Right atrium auricular region (tissue), 2 donors: ENCODE data around the gene SLBP. TPM values are rescaled to one million over a fixed set of nuclear protein-coding genes. Genes with fewer than 3 reads are reported as not detected.
A peak's percentile ranks its signal among the peaks of the same experiment; 100 is the strongest.

Source experiments
- DNase-seq: peaks from one replicate; pipeline ENCODE4 v3.0.0-alpha.2; 2019; ENCODE audit warnings: low spot score
- H3K27ac ChIP-seq, 2 donors: fragments of 200-600 bp; sonication (generic); 1 replicate in 1 of 2; 2 replicates in 1 of 2; pipeline ENCODE4 v1.5.1; 2016 to 2019
- H3K27me3 ChIP-seq, 2 donors: fragments of 200-600 bp; sonication (generic); one replicate each; pipeline versions ENCODE4 v1.5.1 to v1.6.0; 2017 to 2019
- H3K36me3 ChIP-seq: fragments of 200-600 bp; sonication (generic); one replicate; pipeline ENCODE4 v1.5.1; 2016
- H3K4me1 ChIP-seq, 2 donors: fragments of 200-600 bp; sonication (generic); one replicate each; pipeline versions ENCODE4 v1.5.1 to v1.6.0; 2017 to 2019
- H3K4me3 ChIP-seq, 2 donors: fragments of 200-600 bp; sonication (generic); 1 replicate in 1 of 2; 2 replicates in 1 of 2; pipeline ENCODE4 v1.5.1; 2017 to 2019; ENCODE audit warnings: mild to moderate bottlenecking in 1 of 2, moderate library complexity in 1 of 2
- H3K9me3 ChIP-seq, 2 donors: fragments of 200-600 bp; sonication (generic); one replicate each; pipeline ENCODE4 v1.5.1; 2019
- CTCF ChIP-seq, 2 donors: fragments of 200-600 bp; sonication (generic); IDR thresholded peaks; one replicate each; pipeline ENCODE4 v1.5.1; 2019; ENCODE audit warnings: antibody characterized with exemption in 2 of 2
- total RNA-seq, 2 donors: library from RNA; depleted of rRNA; stranded (reverse); fragments of >200 nt; gene quantifications; one replicate each; pipeline ENCODE4 v1.1.0, GENCODE V29; 2016

SLBP gene
- total RNA-seq, 2 donors from 2014 or later = 15.6 to 20.1 TPM

- Histone ChIP-seq H3K36me3 (no peaks in the 10 kb centered on the region), H3K4me3 (no peak overlapping the region), H3K27me3 (no peaks in the 10 kb centered on the region), H3K4me1 (peaks cover 0 to 21% of the 10 kb centered on the region in 2 donors), H3K27ac (no peak overlapping the region), H3K9me3 (no peaks in the 10 kb centered on the region)
- no peak for DNase-seq
- TF ChIP-seq CTCF (IDR thresholded peaks at IDR 0.05) = no peak
Observed at GRCh38 chr4:1751155-1751918, 39.2 kb upstream of the SLBP start.

GRCh38 chr4:1750381-1751154, 38.4 kb upstream of the SLBP start:
- DNase-seq = no peak
- no peak for TF ChIP-seq CTCF (IDR thresholded peaks at IDR 0.05)
- Histone ChIP-seq H3K4me1 (peaks cover 0 to 21% of the 10 kb centered on the region in 2 donors), H3K36me3 (no peaks in the 10 kb centered on the region), H3K9me3 (no peaks in the 10 kb centered on the region), H3K4me3 (no peak overlapping the region), H3K27ac (no peak overlapping the region), H3K27me3 (no peaks in the 10 kb centered on the region)

- no peaks in the 10 kb centered on the region for H3K9me3 ChIP-seq
- H3K4me1 ChIP-seq = peaks cover 0 to 21% of the 10 kb centered on the region in 2 donors
- no peak overlapping the region for H3K4me3 ChIP-seq
- no peaks in the 10 kb centered on the region for H3K27me3 ChIP-seq
- no peaks in the 10 kb centered on the region for H3K36me3 ChIP-seq
- no peak for DNase-seq
- TF ChIP-seq CTCF (IDR thresholded peaks at IDR 0.05) = no peak
- no peak overlapping the region for H3K27ac ChIP-seq
Observed at GRCh38 chr4:1749826-1750225, 37.7 kb upstream of the SLBP start.

GRCh38 chr4:1749370-1749769, 37.3 kb upstream of the SLBP start:
- no peaks in the 10 kb centered on the region for H3K9me3 ChIP-seq

GRCh38 chr4:1748465-1748995, 36.4 kb upstream of the SLBP start:
- no peak for DNase-seq
- Histone ChIP-seq H3K4me3 (no peak overlapping the region), H3K27ac (no peak overlapping the region), H3K4me1 (peaks cover 0 to 21% of the 10 kb centered on the region in 2 donors), H3K36me3 (no peaks in the 10 kb centered on the region), H3K27me3 (no peaks in the 10 kb centered on the region), H3K9me3 (no peaks in the 10 kb centered on the region)
- peak; percentile 68 to 85 for TF ChIP-seq CTCF (IDR thresholded peaks at IDR 0.05)

More at GRCh38 chr4:1749370-1749769, 37.3 kb upstream of the SLBP start:
- Histone ChIP-seq H3K27me3 (no peaks in the 10 kb centered on the region), H3K36me3 (no peaks in the 10 kb centered on the region), H3K4me3 (no peak overlapping the region), H3K4me1 (peaks cover 0 to 21% of the 10 kb centered on the region in 2 donors), H3K27ac (no peak overlapping the region)
- no peak for DNase-seq
- TF ChIP-seq CTCF (IDR thresholded peaks at IDR 0.05) = no peak
